Measurements from ENCODE around the gene EPHX1.

Gene EPHX1

DNA sequence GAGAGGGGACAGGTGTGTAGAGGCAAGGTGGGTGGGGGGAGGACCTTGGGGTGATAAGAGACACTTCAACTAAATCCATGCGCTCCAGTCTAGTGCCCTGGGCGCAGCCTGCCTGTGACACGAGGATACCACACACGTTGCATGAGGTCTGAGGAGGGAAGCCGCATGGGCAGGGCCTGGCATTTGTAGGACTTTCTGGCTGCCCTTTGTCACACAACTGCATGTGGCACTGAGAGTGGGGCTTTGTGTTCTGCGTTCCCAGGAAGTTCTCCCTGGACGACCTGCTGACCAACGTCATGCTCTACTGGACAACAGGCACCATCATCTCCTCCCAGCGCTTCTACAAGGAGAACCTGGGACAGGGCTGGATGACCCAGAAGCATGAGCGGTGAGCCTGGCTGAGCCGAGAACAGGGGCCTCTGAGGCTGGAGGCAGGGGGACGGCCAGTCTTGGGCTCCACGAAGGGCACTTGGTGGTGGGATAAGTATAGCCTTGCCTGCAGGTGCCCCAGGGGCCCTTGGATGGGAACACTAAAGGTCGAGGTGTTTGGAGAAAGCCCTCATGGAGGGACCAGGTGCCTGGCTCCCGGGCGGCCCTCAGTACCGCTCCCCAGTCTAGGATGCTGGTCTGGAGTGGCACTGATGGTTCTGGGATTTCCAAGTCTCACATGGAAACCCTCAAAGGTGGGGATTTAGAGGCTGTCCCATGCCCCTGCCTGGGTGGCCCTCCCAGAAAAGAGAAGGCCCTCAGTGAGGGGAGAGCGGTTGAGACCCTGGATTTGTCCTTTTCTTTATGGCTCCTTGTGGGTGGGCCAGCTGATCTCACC, 34.5 kb downstream of the EPHX1 start:
- no peak for DNase-seq

DNA sequence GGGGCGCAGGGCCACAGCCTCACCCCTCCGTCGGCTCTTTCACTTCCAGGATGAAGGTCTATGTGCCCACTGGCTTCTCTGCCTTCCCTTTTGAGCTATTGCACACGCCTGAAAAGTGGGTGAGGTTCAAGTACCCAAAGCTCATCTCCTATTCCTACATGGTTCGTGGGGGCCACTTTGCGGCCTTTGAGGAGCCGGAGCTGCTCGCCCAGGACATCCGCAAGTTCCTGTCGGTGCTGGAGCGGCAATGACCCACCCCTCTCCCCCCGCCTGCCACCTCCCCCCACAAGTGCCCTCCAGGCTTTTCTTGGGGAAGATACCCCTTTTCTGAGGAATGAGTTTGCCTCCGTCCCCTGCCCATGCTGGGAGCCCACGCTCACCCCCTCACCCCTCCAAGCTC, 35.2 kb downstream of the EPHX1 start:
- DNase-seq = no peak

DNA sequence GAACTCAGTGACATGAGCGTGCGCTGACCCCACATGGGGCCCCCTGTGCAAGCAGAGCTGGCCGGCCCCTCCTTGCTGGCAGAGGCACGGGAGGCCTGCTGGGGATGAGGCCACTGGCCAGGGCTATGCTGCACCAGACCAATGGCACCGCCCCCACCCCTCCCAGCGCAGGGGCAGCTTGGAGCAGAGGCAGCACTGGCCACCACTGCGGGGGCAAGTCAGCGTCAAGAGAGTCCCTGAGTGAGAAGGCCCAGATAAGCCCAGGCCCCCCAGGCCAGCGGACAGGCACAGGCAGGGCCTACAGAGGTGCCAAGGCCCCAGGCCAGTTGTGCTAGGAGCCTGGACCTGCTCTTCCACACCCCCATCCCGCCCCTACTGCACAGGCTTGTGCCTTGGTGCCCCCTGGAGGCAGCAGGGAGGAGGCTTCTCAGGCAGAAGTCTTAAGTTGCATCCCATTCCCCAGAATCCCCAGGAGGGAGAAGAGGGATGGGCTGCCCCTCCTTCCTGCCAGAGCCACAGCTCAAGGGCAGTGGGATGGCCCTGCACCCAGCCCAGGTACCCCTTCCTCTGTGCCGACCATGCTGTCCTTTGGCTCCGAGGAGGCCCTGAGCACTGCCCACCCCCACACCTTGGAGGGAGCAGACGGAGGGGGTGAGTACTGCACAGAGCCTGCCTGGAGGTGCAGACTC, 35.8 kb downstream of the EPHX1 start:
- DNase-seq = peak; percentile 96

DNA sequence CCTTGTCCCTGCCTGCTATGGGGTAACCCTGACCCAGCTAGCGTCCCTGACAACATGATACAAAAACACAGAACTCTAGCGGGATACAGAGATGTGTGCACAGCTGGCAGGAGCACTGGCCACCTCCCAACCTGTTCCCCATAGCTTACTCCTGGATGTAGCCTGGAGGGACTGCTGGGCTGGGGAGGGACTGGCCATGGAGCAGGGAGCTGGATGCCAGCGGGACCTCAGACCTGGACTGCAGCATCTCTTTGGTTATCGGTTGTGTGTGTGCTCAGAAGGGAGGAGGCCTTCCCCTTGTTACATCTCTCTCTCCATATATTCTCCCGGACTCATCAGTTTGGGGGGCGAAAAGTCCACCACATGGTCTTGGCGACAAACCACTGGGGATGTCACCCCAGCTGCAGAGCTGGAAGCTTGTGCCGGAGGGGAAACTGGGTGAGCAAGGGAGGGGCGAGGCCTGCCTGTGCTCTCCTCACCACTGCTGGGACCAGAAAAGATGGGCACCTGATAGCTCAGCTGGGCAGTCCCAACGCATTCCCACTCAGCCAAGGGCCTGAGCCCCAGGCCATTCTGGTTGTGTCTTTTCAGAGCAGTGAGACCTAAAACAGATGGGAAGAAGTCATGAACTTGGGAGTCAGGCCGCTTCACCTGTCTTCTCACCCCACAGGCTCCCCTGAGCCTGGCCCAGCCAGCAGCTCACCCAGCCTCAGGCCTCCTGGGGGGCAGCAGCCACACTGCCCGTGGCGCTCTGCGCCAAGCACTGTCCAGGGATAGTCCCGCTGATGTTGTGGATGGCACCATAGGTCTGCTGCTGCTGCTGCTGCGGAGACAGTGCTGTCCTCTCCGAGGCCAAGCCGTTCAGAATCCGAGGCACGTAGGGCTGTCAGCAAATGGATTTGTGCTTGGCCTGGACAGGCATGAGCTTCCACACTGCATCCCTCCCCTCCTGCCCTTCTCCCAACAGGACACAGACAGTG, 36.7 kb downstream of the EPHX1 start:
- DNase-seq = no peak

DNA sequence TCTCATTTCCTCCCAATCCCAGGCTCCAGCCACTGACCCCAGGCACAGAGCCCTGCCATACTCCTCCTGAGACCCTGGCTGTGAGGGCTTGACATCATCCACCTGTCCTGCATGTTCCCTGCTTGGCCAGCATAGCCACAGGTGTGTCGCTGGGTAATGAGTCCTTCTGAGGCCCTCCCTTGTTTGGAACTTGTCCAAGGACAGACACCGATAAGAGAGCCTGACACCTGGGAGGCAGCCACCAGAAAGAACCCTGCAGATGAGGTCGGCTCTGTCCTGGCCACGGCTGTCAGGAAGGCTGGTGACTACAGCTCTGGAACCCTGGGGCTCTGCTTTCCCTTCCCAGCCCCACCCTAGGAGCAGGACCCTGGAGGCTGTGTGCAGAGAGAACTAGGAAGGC, 37.7 kb downstream of the EPHX1 start:
- DNase-seq = no peak

DNA sequence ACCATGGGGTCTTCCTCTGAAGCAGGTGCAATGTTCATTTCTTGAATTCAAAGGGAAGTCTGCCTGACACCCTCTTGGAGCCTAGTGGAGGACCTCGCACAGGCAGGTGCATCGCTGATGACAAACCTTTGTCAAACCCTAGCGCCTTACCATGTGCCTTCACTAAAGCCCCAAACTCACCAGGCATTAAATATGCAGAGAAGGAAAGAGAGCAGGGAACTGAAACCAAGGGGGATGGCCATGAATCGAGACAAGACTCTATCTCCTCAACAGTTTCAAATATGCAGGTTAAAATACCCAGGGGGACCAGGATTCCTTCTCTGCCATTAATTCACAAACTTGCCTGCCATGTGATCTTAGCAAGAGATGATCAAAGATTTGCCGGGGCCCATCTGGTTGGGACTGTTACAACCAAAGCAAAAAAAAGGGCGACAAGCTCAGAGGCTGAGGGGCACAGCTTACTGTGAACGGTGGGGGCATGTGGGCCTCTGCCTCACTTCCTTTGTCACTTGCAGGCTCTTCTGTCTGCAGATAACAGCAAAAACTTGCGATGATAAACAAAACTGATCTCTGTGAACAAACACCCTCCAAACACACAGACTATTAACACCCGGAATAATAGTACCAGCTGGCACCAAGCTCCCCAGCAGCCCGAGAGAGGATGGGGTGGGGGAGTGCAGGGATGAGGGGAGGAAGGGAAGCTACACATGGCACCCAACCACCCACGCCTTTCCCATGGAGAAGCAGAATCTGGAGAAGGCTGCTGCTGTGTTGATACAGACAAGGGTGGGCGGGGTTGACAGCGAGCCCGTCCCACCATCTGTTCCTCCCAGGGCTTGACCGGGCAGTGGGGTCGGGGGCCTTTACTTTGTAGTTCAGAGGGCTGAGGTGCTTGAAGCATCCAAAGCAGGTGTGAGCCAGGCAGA, 38.4 kb downstream of the EPHX1 start:
- peak; percentile 94 for DNase-seq

DNA sequence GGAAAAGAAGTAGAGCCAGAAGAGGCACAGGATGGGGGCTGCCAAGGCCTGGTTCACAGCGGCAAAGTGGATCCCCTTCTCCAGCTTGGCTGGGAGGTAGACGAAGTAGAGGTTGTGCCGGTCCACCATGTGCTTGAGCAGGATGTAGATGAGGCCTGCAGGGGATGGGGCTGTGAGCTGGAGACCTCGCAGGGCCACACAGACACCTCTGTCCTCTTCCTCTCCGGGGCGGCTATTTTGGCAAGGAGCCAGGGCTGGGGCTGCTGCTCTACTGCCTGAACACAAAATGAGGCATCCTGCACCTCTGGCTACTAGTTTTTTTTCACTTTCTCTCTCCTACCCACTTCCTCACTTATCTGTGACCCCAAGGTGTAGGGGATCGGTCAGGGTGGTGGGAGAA, 40.0 kb downstream of the EPHX1 start:
- DNase-seq = peak; percentile 25

DNA sequence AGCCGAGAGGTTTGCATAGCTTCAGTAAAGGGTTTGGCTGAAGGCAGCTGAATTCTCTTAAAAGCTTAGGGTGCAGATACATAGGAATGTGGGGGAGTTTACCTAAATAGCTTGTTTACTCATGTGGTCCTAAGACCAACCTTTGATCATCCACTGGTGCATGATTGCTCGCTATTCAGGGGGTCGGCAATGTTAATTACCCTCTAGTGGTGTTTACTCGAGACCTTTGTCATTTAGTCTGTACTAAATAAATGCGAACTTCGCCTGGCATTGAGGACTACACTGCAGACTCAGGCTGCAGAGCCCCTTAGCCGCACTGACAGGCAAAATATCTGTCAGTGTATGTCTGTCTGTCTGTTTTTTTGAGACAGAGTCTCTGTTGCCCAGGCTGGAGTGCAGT, 40.4 kb downstream of the EPHX1 start:
- no peak for DNase-seq

DNA sequence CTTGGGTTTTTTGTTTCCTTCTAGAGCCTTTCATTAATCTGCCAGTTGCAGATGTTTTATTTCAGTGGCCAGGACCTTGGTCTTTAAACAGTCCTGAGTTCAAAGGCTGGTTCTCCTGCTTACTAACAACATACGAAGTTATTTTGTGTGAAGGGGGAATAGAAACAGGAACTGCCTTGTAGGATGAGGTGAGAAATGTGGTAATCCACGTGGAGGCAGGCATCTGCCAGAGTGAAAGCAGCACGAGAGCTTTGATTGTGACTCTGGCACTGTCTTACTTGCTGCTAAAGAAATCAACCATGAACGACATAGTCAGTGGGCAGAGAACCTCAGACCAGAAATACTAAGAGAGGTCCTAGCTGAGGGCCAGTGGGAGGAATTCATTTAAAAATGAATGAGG, 41.9 kb downstream of the EPHX1 start:
- DNase-seq = no peak

DNA sequence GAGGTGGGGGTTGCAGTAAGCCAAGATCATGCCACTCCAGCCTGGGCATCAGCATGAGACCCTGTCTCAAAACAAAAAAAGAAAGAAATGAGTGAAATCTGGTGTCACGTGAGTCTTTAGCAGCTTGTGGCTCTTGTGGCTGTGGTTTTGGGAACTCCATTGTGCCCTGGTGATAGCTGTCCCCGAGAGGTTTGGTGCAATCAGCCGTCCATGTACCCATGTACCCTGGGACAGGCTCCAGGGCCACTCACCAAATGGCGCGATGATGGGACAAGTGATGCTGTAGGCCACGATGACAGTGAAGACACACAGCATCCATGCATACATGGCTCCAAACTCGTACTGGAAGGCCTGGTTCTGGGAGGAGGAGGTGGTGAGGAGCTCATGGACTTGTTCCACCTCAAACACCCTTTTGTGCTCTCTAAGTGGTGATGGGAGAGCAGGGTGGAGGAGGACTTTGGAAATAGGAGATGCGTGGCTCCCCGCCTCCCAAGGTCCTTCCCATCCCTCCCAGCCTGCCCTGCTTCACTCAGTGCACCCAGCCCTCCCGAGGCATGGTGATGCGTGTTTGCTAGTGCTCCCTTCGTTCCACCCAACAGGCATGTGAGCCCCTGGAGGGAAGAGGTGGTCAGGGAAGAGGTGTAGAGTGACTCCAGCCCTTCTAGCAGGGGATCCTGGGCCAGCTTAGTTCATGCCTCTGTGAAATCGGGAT, 42.6 kb downstream of the EPHX1 start:
- no peak for DNase-seq

DNA sequence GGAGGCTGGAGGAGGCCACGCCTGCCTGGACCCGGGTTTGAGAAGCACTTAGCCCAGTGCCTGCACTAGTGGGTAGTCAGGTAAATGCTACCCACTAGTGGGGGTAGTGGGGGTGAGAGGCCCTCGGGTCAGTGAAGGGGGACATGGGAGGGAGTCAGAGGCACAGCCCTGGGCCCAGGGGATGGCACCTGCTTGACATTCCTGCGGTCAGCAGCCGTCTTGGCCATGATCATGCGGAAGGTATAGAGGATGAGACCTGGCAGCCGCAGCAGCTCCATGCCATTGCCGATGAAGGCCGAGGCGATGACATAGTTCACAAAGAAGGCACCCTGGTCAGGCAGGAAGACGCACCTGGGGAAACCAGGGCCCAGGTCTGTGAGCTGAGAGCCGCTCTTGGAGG, 43.5 kb downstream of the EPHX1 start:
- DNase-seq = no peak

DNA sequence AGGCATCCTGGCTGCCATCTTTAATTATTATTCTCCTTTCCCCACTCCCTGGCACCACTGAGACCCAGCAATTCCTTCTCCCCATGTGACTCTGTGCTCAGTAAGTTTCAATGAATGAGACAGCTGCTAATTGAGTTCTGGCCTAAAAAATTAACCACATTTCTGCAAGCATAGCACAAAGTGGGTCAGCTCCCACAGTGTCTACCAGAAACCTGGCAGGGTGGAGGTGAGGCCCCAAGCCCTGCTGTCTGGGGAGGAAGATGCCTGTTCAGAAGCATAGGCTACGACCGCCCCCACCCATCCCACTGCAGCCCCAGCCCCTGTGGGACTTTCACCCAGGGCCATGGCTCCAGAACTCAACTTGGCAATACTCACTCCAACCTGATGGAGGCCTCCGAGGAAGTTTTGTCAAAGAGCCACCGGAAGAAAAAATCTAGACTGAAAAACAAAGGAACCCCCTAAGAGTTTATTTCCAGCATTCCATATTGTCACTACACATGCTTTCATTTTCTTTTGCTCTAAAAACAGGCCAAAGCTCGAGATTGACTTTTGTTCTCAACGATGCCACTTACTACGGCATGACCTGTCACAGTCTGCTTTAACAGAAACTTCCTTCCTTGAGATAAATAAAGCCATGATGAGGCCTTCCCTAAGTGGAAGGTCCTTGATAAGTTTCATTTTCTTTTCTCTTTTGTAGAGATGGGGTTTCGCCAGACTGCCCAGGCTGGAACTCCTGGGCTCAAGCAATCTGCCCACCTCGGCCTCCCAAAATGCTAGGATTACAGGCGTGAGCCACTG, 45.8 kb downstream of the EPHX1 start:
- no peak for DNase-seq

DNA sequence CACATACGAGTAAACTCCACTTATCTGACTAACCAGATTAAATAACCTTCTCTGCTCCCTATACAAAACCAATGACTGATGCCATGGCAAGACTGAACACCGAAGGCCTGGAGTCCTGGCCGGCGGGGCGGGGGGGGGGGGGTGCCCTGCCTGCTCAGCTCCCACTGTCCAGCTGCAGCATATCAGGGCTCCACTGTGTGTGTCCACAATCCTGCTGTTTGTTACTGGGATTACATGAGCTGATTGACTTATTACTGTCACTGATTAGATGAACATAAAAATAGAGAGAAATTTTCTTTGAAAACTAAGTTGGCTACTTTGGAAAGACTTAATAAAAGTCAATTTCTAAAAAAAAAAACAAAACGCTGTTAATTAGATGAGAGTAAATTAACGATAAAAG, 47.3 kb downstream of the EPHX1 start:
- peak; percentile 54 for DNase-seq

DNA sequence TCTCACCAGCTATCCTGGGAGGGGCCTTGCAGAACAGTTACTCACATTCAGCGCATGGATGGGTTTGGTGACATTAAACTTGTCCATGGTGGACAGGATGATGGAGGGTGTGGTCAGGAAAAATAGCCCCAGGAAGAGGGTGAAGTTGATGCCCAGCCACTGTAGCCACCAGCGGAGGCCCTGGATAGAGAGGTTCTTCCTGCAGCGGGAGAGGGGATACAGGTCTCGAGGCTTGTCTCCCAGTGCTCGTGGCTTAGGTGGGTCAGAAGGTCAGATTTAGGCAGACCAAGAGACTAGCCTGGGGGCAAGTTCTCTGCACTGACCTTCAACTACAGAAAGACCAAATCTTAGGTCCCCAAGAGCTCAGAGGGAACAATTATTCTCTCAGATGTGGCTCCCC, 49.2 kb downstream of the EPHX1 start:
- DNase-seq = no peak

DNA sequence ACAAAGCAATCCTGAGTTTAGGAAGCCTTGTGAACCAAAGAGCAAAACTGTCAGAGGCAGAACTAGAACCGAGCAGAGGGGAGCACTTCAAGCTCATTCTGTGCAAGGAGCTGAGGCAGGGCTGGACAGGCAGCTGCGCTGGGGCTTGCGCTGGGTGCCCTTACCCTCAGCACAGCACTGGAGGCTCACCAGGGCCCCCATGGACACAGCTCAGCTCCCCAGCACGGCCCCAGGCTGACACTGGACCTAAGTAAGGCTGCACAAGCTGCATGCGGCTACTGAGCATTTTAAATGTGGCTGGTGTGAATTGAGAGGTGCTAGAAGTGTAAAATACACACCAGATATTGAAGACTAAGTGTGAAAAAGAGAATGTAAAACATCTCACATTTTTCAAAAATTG, 50.2 kb downstream of the EPHX1 start:
- DNase-seq = no peak

DNA sequence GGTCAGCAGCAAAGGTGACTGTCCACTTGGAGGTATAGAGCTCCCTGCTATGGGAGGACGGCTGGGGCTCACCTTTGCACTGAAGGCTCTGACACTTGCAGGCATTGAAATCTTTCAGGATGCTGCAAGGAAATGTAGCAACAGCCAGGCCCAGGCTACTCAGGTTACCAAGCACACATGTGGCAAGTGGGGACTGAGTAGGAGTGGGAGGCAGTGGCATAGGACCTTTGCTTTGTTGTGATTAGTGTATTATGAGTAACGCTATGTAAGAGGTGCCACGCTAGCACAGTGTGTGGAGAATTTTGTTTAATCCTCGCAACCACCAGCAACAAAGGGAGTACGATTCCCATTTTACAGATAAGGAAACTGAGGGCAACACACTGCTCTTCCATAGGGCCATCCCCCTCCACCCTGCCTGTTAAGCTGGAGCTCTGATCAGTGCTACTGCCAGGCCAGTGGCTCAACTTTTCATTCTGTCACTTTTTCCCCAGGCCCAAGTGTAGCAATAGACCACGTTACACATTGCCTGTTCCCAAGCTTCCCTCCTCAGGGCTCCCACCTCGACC, 51.0 kb downstream of the EPHX1 start:
- no peak for DNase-seq

DNA sequence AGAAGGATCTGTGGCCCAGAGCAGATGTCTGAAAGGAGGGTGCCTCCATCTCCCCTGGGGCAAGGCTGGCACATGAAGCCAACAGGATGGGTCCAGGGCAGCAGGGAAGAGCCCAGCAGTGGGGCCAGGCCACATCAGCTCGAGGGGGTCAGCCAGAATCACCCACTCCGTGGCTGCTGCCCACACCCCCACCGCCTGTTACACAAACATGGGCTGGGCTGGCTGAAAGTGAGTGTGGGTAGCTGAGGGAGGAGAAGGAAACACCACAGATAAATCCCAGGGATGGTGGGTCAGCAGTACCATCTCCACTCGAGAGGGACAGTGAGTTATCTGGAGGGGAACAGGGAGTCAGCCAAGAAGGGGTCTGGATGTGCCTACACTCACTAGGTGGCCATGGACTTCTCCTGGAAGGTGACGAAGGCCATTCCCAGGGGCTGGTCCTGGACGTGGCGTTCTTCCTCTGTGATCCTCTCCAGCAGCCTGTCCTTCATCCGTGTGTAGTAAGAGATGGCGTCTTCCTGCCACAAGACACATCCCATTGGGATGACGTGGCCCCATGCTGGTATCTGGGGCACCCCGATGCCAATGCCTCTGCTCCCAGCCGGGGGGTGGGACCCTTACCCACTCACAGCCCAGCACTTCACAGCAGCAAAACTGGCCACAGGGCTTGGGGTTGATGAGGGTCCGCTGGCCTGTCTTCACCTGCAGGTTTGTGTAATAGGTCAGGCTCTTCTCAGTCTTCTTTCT, 52.1 kb downstream of the EPHX1 start:
- no peak for DNase-seq

DNA sequence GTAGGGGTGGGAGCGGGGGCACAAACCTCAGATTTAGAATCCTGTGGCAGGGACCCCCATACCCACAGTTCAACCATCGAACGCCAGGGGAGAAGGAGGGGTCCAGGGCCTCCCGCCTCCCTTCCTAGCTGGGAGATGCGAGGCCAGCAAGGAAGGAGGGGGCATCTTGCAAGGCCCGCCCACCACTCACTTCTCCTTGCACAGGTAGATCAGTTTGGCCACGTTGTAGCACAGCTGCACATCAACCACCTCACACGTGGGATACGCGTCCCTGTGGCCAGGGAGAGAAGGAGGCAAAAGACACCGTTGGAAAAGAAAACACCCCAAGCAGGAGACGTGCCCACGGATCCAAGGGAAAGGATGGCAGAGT, 52.6 kb downstream of the EPHX1 start:
- DNase-seq = no peak

DNA sequence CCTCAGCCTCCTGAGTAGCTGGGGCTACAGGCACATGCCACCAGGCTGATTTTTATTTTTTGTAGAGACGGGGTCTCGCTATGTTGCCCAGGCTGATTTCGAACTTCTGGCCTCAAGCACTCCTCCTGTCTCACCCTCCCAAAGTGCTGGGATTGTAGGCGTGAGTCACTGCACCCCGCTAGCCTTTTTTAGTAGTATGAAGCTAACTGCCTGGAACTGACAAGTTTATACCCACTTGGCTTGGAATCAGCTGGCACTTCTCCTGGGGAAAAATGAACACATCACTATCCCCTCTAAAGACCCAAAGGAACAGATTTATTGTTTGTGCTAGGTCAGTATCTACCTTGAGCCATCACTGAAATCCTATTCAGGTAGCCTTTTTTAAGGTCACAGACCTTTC, 53.2 kb downstream of the EPHX1 start:
- DNase-seq = no peak

DNA sequence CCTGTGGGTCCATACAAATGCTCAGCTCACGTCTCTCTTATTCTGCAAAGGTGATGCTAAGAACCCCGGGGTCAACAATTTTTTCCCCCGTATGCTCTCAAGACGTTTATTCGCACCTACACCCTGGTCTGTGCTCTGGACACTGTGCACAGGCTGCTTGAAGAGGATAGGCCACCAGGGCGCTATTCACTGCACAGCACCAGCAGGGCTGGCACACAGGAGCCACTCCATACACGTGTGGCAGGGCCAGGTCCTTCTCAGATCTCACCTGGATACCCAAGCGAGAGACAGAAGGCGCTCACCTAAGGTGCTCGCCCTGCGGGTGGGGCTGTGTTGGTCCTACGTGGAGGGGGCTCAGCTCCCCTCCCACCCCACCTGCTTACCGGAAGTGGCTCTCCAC, 55.6 kb downstream of the EPHX1 start:
- no peak for DNase-seq

Measured in NCI-H82 (cell line).